ACC112 (cell line): ENCODE results near the gene PSME2.
A peak's percentile ranks its signal among the peaks of the same experiment; 100 is the strongest.

ENCODE experiments used
- H2AFZ ChIP-seq: fragments of 200-600 bp; sonication (generic); one replicate; pipeline ENCODE4 v1.6.0; 2017; ENCODE audit warnings: antibody characterized with exemption, low read length; ENCODE audit not compliant: unreplicated experiment
- H3K27ac ChIP-seq: fragments of 200-600 bp; sonication (generic); 2 replicates; pipeline ENCODE4 v1.5.1; 2014; ENCODE audit warnings: low read depth, mild to moderate bottlenecking, antibody characterized with exemption, low read length, moderate library complexity
- H3K27me3 ChIP-seq: fragments of 200-600 bp; sonication (generic); 2 replicates; pipeline ENCODE4 v1.6.1; 2014; ENCODE audit warnings: mild to moderate bottlenecking, antibody characterized with exemption, low read length, moderate library complexity, mixed read lengths; ENCODE audit not compliant: insufficient read depth
- H3K36me3 ChIP-seq: fragments of 200-600 bp; sonication (generic); 2 replicates; pipeline ENCODE4 v1.6.1; 2016; ENCODE audit warnings: mild to moderate bottlenecking, antibody characterized with exemption, low read length, moderate library complexity, mixed read lengths; ENCODE audit not compliant: insufficient read depth
- H3K4me1 ChIP-seq: fragments of 200-600 bp; sonication (generic); one replicate; pipeline ENCODE4 v1.6.1; 2016; ENCODE audit warnings: low read length, mixed read lengths; ENCODE audit not compliant: insufficient read depth, unreplicated experiment, control insufficient read depth
- H3K4me3 ChIP-seq: fragments of 200-600 bp; sonication (generic); 2 replicates; pipeline ENCODE4 v1.5.1; 2014; ENCODE audit warnings: mild to moderate bottlenecking, low read depth, low read length
- H3K79me2 ChIP-seq: fragments of 200-600 bp; sonication (generic); one replicate; pipeline ENCODE4 v1.6.0; 2016; ENCODE audit warnings: low read length; ENCODE audit not compliant: control insufficient read depth, unreplicated experiment, insufficient read depth

The PSME2 gene

DNA sequence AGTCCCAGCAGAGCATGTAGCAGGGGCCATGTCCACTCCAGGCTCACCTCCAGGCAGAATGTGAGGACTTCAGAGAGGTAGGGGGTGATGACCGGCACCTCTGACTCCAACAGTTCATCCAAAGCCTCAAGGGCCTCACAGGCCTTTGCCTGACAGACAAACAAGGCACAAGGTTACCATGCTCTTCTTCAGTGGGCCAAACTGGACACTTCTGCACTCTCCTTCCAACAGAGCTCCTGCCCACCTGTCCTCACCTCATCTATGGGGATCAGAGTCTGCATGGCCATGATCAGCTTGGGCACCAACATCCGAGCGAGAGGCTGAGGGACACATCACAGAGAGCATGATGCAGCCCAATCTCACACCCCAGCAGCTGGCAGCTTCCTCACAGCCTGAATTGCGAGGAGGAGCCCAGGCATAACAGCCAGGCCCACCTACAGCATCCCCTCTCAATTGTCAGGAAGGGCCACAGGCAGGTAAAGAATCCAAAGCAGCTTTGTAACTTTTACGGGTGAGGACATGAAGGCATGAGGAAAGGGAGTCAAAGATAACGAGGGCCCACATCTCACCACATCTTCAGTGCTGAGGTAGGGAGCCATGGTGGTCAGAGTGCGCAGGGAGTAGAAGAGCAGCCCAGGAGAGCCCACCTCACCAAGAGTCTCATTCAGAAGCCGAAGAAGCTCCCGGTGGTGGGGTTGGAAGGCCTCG is 40.6 kb upstream of the PSME2 start:
- Histone ChIP-seq H3K4me3 (peak overlapping the region; percentile 90; the same call in 1 of the 2 replicates), H3K27me3 (no peaks in the 10 kb centered on the region), H3K36me3 (0 out of 2 replicates have a peak, but pooled peaks cover 8% of the 10 kb centered on the region), H3K4me1 (peaks cover 6% of the 10 kb centered on the region), H2AFZ (no peak overlapping the region), H3K27ac (no peak overlapping the region), H3K79me2 (peaks cover 11% of the 10 kb centered on the region)

- H3K79me2 ChIP-seq = peaks cover 11% of the 10 kb centered on the region
- H3K4me3 ChIP-seq = no peak overlapping the region
- no peak overlapping the region for H2AFZ ChIP-seq
- H3K27me3 ChIP-seq = no peaks in the 10 kb centered on the region
- H3K36me3 ChIP-seq = peaks cover 10% of the 10 kb centered on the region; the same call in 1 of the 2 replicates
- peaks cover 6% of the 10 kb centered on the region for H3K4me1 ChIP-seq
- no peak overlapping the region for H3K27ac ChIP-seq
Measured at GRCh38 chr14:24185741-24186140, 39.3 kb upstream of the PSME2 start.

GRCh38 chr14:24185026-24185425 is 38.6 kb upstream of the PSME2 start:
- no peak overlapping the region for H3K4me3 ChIP-seq
- H3K4me1 ChIP-seq = peaks cover 6% of the 10 kb centered on the region
- H3K27me3 ChIP-seq = no peaks in the 10 kb centered on the region
- no peak overlapping the region for H2AFZ ChIP-seq
- no peak overlapping the region for H3K27ac ChIP-seq
- peaks cover 11% of the 10 kb centered on the region for H3K79me2 ChIP-seq
- peaks cover 8% of the 10 kb centered on the region; the same call in 1 of the 2 replicates for H3K36me3 ChIP-seq

GRCh38 chr14:24184104-24184970 is 37.9 kb upstream of the PSME2 start:
- no peak overlapping the region for H2AFZ ChIP-seq
- H3K36me3 ChIP-seq = peaks cover 6% of the 10 kb centered on the region; the same call in 1 of the 2 replicates
- no peaks in the 10 kb centered on the region for H3K27me3 ChIP-seq
- peaks cover 6% of the 10 kb centered on the region for H3K4me1 ChIP-seq
- no peak overlapping the region for H3K27ac ChIP-seq
- H3K79me2 ChIP-seq = peaks cover 11% of the 10 kb centered on the region
- no peak overlapping the region for H3K4me3 ChIP-seq

GRCh38 chr14:24183014-24183481 is 36.6 kb upstream of the PSME2 start:
- H3K79me2 ChIP-seq = peaks cover 11% of the 10 kb centered on the region
- H3K36me3 ChIP-seq = peaks cover 7% of the 10 kb centered on the region; the same call in 1 of the 2 replicates
- peaks cover 6% of the 10 kb centered on the region for H3K4me1 ChIP-seq
- H3K27ac ChIP-seq = no peak overlapping the region
- H3K27me3 ChIP-seq = no peaks in the 10 kb centered on the region
- H2AFZ ChIP-seq = no peak overlapping the region
- H3K4me3 ChIP-seq = no peak overlapping the region

- H3K36me3 ChIP-seq = peaks cover 9% of the 10 kb centered on the region; the same call in 1 of the 2 replicates
Measured at GRCh38 chr14:24182110-24182882, 35.9 kb upstream of the PSME2 start.

GRCh38 chr14:24181371-24182077 is 35.1 kb upstream of the PSME2 start:
- Histone ChIP-seq H3K36me3 (peaks cover 13% of the 10 kb centered on the region; the same call in 1 of the 2 replicates), H2AFZ (no peak overlapping the region), H3K79me2 (no peaks in the 10 kb centered on the region), H3K4me3 (no peak overlapping the region), H3K27me3 (no peaks in the 10 kb centered on the region), H3K27ac (no peak overlapping the region), H3K4me1 (no peaks in the 10 kb centered on the region)

More at GRCh38 chr14:24182110-24182882, 35.9 kb upstream of the PSME2 start:
- Histone ChIP-seq H3K4me1 (no peaks in the 10 kb centered on the region), H2AFZ (no peak overlapping the region), H3K27me3 (no peaks in the 10 kb centered on the region), H3K4me3 (no peak overlapping the region), H3K27ac (no peak overlapping the region), H3K79me2 (peaks cover 7% of the 10 kb centered on the region)

GRCh38 chr14:24179961-24180796 is 33.8 kb upstream of the PSME2 start:
- Histone ChIP-seq H3K27ac (peak overlapping the region; percentile 15; the same call in 1 of the 2 replicates), H2AFZ (no peak overlapping the region), H3K27me3 (no peaks in the 10 kb centered on the region), H3K4me1 (no peaks in the 10 kb centered on the region), H3K79me2 (no peaks in the 10 kb centered on the region), H3K36me3 (peaks cover 14% of the 10 kb centered on the region; the same call in 1 of the 2 replicates), H3K4me3 (no peak overlapping the region)

GRCh38 chr14:24179294-24179960 is 33.0 kb upstream of the PSME2 start:
- Histone ChIP-seq H3K4me1 (no peaks in the 10 kb centered on the region), H3K36me3 (peaks cover 18% of the 10 kb centered on the region), H3K4me3 (no peak overlapping the region), H2AFZ (no peak overlapping the region), H3K27ac (peak overlapping the region; percentile 15; the same call in 1 of the 2 replicates), H3K27me3 (no peaks in the 10 kb centered on the region), H3K79me2 (no peaks in the 10 kb centered on the region)
